GM18909 (cell line): ENCODE data around the gene CAV1.

ENCODE experiments used
- ATAC-seq: cut with Tn5 transposase; IDR thresholded peaks from one replicate; pipeline ENCODE4 v1.9.1; 2021; ENCODE audit warnings: mild to moderate bottlenecking; ENCODE audit not compliant: unreplicated experiment, poor library complexity

The CAV1 gene

GRCh38 chr7:116552602-116553001 lies 27.8 kb downstream of the CAV1 start:
- ATAC-seq, result no peak

- no peak for ATAC-seq
Measured at GRCh38 chr7:116553168-116553964, 28.5 kb downstream of the CAV1 start.

- ATAC-seq, result no peak
Measured at GRCh38 chr7:116554436-116554835, 29.6 kb downstream of the CAV1 start.

DNA sequence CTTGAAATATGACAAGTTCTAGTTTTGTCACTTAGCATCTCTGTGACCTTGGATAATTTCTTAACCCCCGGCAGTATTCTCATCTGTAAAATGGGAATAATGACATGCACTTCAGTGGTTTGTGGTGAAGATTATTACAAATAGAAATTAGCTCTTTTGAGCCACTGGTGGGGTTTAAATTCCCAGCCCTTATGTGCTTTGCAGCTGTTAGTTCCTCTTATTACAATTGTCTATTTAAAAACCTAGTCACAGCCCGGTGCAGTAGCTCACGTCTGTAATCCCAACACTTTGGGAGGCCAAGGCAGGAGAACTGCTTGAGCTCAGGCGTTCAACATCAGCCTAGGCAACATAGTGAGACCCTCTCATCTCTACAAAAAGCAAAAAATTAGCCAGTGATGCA lies 30.1 kb downstream of the CAV1 start:
- no peak for ATAC-seq

- ATAC-seq, result no peak
Measured at GRCh38 chr7:116557066-116557585, 32.3 kb downstream of the CAV1 start.

GRCh38 chr7:116557901-116558300 lies 33.1 kb downstream of the CAV1 start:
- no peak for ATAC-seq

- no peak for ATAC-seq
Measured at GRCh38 chr7:116560021-116560970, 35.5 kb downstream of the CAV1 start.

- no peak for ATAC-seq
Measured at GRCh38 chr7:116561697-116562483, 37.1 kb downstream of the CAV1 start.

GRCh38 chr7:116562529-116563121 lies 37.8 kb downstream of the CAV1 start:
- no peak for ATAC-seq

DNA sequence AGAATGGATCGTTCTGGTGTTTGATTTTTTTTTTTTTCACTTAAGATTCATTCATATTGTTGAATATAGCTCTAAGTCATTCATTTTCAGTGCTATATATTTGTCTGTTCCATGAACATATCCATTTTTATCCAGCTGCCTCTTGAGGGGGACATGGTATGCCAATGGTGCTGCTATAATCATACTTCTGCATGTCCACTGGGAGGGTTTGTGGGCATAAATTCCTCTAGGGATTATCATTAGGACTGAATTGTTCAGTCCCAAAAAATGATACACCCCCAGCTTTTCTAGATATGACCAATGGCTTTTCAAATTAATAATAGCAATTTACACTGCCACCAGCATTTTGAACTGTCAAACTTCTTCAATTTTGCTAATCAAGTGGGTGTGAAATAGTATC lies 41.1 kb downstream of the CAV1 start:
- no peak for ATAC-seq

GRCh38 chr7:116566666-116567065 lies 41.8 kb downstream of the CAV1 start:
- ATAC-seq, result no peak

GRCh38 chr7:116569737-116570136 lies 44.9 kb downstream of the CAV1 start:
- no peak for ATAC-seq

DNA sequence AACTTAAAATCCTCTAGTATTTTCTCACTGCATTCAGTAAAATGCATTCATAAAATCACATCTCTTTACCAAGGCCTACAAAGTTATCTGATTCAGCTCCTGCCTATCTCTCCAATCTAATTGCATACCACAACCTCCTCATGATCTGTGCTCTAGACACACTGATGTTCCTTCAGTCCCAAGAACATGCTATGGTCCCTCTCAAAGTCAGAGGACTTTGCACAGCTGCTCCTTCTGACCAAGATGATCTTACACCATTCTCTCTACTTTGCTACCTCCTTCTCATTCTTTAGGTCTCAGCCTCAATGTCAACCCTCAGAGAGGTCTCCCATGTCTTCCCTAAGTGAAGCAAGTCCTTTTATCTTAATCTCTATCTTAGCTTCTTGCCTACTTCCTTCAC lies 45.5 kb downstream of the CAV1 start:
- no peak for ATAC-seq

GRCh38 chr7:116571037-116571436 lies 46.2 kb downstream of the CAV1 start:
- ATAC-seq, result no peak

DNA sequence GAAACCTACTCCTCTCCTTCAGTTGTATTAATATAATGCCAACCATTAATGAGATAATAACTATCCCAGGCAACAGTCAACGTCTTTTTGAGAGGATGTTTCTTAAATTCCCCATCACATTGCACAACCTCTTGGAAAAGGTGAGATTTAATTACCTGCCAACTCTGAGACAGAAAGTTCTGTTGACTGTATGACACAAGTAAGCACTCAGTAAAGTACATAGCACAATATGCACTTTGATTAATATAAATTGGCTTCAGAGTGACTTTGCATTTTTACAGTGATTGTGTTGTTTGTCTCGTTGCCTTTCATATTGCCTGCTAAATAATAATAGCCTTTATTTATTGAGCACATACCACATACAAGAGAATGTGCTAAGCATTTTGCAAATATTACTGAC lies 46.7 kb downstream of the CAV1 start:
- ATAC-seq, result no peak

- peak; percentile 40 for ATAC-seq
Measured at GRCh38 chr7:116572036-116572435, 47.2 kb downstream of the CAV1 start.

GRCh38 chr7:116573541-116573940 lies 48.7 kb downstream of the CAV1 start:
- ATAC-seq, result no peak

GRCh38 chr7:116574025-116574822 lies 49.4 kb downstream of the CAV1 start:
- peak; percentile 43 for ATAC-seq

DNA sequence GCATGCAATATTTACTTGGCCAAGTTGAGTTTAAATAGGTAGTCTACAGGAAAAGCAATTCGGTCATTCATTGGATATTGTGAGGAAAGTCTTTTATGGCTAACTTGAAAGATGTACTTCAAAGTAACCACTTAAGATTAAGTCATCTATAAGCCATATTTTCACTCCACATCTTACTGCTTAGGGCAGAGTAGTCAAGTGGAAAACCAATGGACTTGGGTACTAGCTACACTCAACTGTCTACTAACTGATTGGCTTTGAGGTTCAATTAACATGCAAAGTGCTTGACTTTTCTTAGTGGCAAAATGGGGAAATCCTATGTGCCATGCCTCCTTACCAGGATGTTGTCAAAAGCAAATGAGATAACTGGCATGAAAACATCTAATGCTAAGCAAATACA lies 51.0 kb downstream of the CAV1 start:
- no peak for ATAC-seq
